Spleen (tissue), 13 donors: ENCODE results near the gene COL28A1. TPM values are rescaled to one million over a fixed set of nuclear protein-coding genes. Genes with fewer than 3 reads are reported as not detected.

Experiments used
- DNase-seq: peaks from one replicate; pipeline ENCODE4 v3.0.0-alpha.2; 2020
- H3K27ac ChIP-seq, 8 donors: fragments of 200-600 bp; sonication (generic) in 7 of 8; 1 replicate in 4 of 8; 2 replicates in 4 of 8; pipeline versions ENCODE4 v1.5.0 to v1.8.0; 2016 to 2021; ENCODE audit warnings: inconsistent platforms in 4 of 8, mild to moderate bottlenecking in 4 of 8, moderate library complexity in 1 of 8
- H3K27me3 ChIP-seq, 7 donors: fragments of 200-600 bp; sonication (generic) in 6 of 7; replicated peaks in 1 of 7; 1 replicate in 4 of 7; 2 replicates in 3 of 7; pipeline versions ENCODE4 v1.5.0 to v1.8.0; 2016 to 2021; ENCODE audit warnings: inconsistent platforms in 3 of 7, mild to moderate bottlenecking in 1 of 7
- H3K36me3 ChIP-seq, 6 donors: fragments of 200-600 bp; sonication (generic) in 5 of 6; 1 replicate in 4 of 6; 2 replicates in 2 of 6; pipeline versions ENCODE4 v1.5.0 to v1.8.0; 2016 to 2021; ENCODE audit warnings: inconsistent platforms in 2 of 6
- H3K4me1 ChIP-seq, 6 donors: fragments of 200-600 bp; sonication (generic) in 5 of 6; 1 replicate in 3 of 6; 2 replicates in 3 of 6; pipeline versions ENCODE4 v1.5.0 to v1.8.0; 2016 to 2021; ENCODE audit warnings: inconsistent platforms in 3 of 6
- H3K4me3 ChIP-seq, 8 donors: fragments of 200-600 bp; sonication (generic) in 7 of 8; 1 replicate in 4 of 8; 2 replicates in 4 of 8; pipeline versions ENCODE4 v1.5.0 to v1.8.0; 2016 to 2021; ENCODE audit warnings: inconsistent platforms in 4 of 8, mild to moderate bottlenecking in 4 of 8, moderate library complexity in 2 of 8
- H3K9me3 ChIP-seq, 8 donors: fragments of 200-600 bp; sonication (generic) in 7 of 8; 1 replicate in 4 of 8; 2 replicates in 4 of 8; pipeline versions ENCODE4 v1.5.0 to v1.8.0; 2016 to 2021; ENCODE audit warnings: inconsistent platforms in 4 of 8
- CTCF ChIP-seq, 11 experiments: fragments of 200-600 bp in 7 of 11; fragments of 450-650 bp in 4 of 11; sonication (generic) in 4 of 11; IDR thresholded peaks in 8 of 11; conservative IDR thresholded peaks in 3 of 11; 1 replicate in 7 of 11; 2 replicates in 4 of 11; pipeline versions ENCODE4 v1.4.0 to v1.8.0; 2016 to 2021; ENCODE audit warnings: antibody characterized with exemption in 11 of 11, inconsistent platforms in 4 of 11, mild to moderate bottlenecking in 1 of 11
- POLR2A ChIP-seq, 3 donors: fragments of 450-650 bp; IDR thresholded peaks; one replicate each; pipeline ENCODE4 v1.5.1; 2017; ENCODE audit warnings: antibody characterized with exemption in 3 of 3, mild to moderate bottlenecking in 1 of 3
- POLR2AphosphoS5 ChIP-seq, 3 donors: sonication (generic); formaldehyde crosslinking; IDR thresholded peaks; one replicate each; pipeline ENCODE4 v1.5.1; 2017; ENCODE audit warnings: antibody characterized with exemption in 3 of 3
- WGBS, 5 donors: extraction: QIAGEN DNeasy Blood & Tissue Kit in 3 of 5; methylation state at CpG; one replicate each; pipeline versions ENCODE4 v1.1.5 to v1.1.7; 2013 to 2018; 5-methylcytosine and 5-hydroxymethylcytosine counted together
- intact Hi-C: fragments of 100-400 bp; cut with DNase I; formaldehyde crosslinking; loops from one replicate; pipeline ENCODE4 v1.15.0; 2023; ENCODE audit warnings: low total_unique reads
- long read RNA-seq, 2 donors: transcript quantifications; one replicate each; lab custom pipeline, GENCODE V29; 2026
- polyA plus RNA-seq, 3 donors: library from polyadenylated mRNA; stranded (reverse); fragments of 200-250 nt; gene quantifications; one replicate each; pipeline ENCODE4 v1.2.1, GENCODE V29; 2013
- total RNA-seq, 7 donors: library from RNA; depleted of rRNA in 3 of 7; stranded (reverse); fragments of >200 nt in 3 of 7; fragmentation: NEBNext Ultra II Directional in 4 of 7; extraction: Animal tissue kit (Norgen Biotek cat#: 25700) in 4 of 7; gene quantifications; one replicate each; pipeline versions ENCODE4 v1.1.0 to v1.2.1, GENCODE V29; 2016 to 2021
- donor health status: healthy with polysubstance abuse.
- donor health status: DM: no; HTN: no; CAD: no; lungs with moderate emphysema.
- donor health status: DM: no; HTN: no; CAD: no.
- donor health status: Bipolar disorder and iron deficiency.
- donor health status: healthy.
- donor health status: DM: no; HTN: no; CAD: no.
- donor health status: DM: yes; HTN: yes; CAD: no.

The COL28A1 gene
- total RNA-seq (under 1 TPM; 0.20 to 0.94 (median 0.66) TPM), polyA plus RNA-seq (1 to 10 TPM in 1 of 3 donors, under 1 TPM in 2; 0.08 to 1.6 (median 0.28) TPM)
- long read RNA-seq, donor 1 = 0 reads
- long read RNA-seq, donor 2 = 0 reads

- Histone ChIP-seq H3K9me3 (no peaks in the 10 kb centered on the region), H3K27me3 (peaks cover 0 to 43% (median 7%) of the 10 kb centered on the region in 7 donors), H3K4me1 (peaks cover 0 to 4% (median 0%) of the 10 kb centered on the region in 6 donors), H3K4me3 (no peak within 1 kb of the TSS), H3K36me3 (no peaks in the 10 kb centered on the region), H3K27ac (no peak within 1 kb of the TSS)
- 57 to 71% (median 59%) methylated on average over 1 of the region's 1 CpG for WGBS, 5 donors
- no peak for DNase-seq
- intact Hi-C loops = loop anchor here (5.0 kb wide), 1 partner anchor 428 kb away; no protein-coding TSS in a partner anchor
- no peak for TF ChIP-seq POLR2A (IDR thresholded peaks at IDR 0.05)
- no peak for TF ChIP-seq POLR2AphosphoS5 (IDR thresholded peaks at IDR 0.05)
- no peak for TF ChIP-seq CTCF (IDR thresholded peaks at IDR 0.05 in 8 of 11, conservative IDR thresholded peaks at IDR 0.05 in 3 of 11)
These were observed at the start of gene COL28A1 for GRCh38 chr7:7535691-7536090. COL28A1 (minus strand) TSS chr7:7535873; CDS start chr7:7532875, 2,998 bp downstream.

DNA sequence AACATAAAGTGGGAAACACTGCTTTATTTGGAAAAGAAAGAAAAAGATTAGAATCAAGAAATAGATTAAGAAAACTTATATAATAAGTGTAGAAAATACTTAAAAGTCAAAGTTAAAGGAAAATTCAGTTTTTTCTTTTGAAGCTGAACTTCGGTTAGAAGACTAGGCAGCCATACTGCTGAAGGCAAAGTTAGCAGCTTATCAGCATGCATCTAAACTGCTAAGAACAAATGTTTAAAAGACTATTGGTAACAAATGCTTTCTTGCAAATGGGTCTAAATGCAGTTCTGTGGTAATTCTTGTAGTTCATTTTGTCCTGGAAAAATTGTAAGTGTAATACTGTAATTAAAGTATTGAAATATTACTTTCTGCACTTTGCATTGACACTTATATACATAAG lies 49.0 kb upstream of the COL28A1 start:
- WGBS, 5 donors = 85 to 96% (median 91%) methylated on average over 1 of the region's 1 CpG
- no peak for DNase-seq
- Histone ChIP-seq H3K36me3 (peaks cover 0 to 74% (median 0%) of the 10 kb centered on the region in 6 donors), H3K4me3 (no peak overlapping the region), H3K27ac (no peak overlapping the region), H3K9me3 (no peaks in the 10 kb centered on the region), H3K4me1 (peaks cover 0 to 10% (median 2%) of the 10 kb centered on the region in 6 donors), H3K27me3 (no peaks in the 10 kb centered on the region)
- TF ChIP-seq POLR2A (IDR thresholded peaks at IDR 0.05) (no peak), POLR2AphosphoS5 (IDR thresholded peaks at IDR 0.05) (no peak), CTCF (IDR thresholded peaks at IDR 0.05 in 8 of 11, conservative IDR thresholded peaks at IDR 0.05 in 3 of 11) (no peak)
- intact Hi-C loops = no loop called here

- H3K4me3 ChIP-seq = no peak overlapping the region
- H3K9me3 ChIP-seq = no peaks in the 10 kb centered on the region
- WGBS, 5 donors = 85 to 97% (median 89%) methylated on average over 2 of the region's 2 CpGs
- DNase-seq = no peak
- peaks cover 0 to 74% (median 2%) of the 10 kb centered on the region in 6 donors for H3K36me3 ChIP-seq
- intact Hi-C loops = no loop called here
- no peaks in the 10 kb centered on the region for H3K27me3 ChIP-seq
- H3K4me1 ChIP-seq = peaks cover 0 to 10% (median 2%) of the 10 kb centered on the region in 6 donors
- no peak for TF ChIP-seq CTCF (IDR thresholded peaks at IDR 0.05 in 8 of 11, conservative IDR thresholded peaks at IDR 0.05 in 3 of 11)
- no peak for TF ChIP-seq POLR2AphosphoS5 (IDR thresholded peaks at IDR 0.05)
- TF ChIP-seq POLR2A (IDR thresholded peaks at IDR 0.05) = no peak
- no peak overlapping the region for H3K27ac ChIP-seq
These were observed 48.1 kb upstream of the COL28A1 start for GRCh38 chr7:7583731-7584130.

- no peak for DNase-seq
- WGBS, 5 donors = 76 to 90% (median 82%) methylated on average over 1 of the region's 1 CpG
- Histone ChIP-seq H3K4me1 (peaks cover 3 to 16% (median 8%) of the 10 kb centered on the region in 6 donors), H3K9me3 (no peaks in the 10 kb centered on the region), H3K27ac (no peak overlapping the region), H3K27me3 (no peaks in the 10 kb centered on the region), H3K36me3 (peaks cover 0 to 67% (median 2%) of the 10 kb centered on the region in 6 donors), H3K4me3 (no peak overlapping the region)
- no peak for TF ChIP-seq POLR2A (IDR thresholded peaks at IDR 0.05)
- TF ChIP-seq POLR2AphosphoS5 (IDR thresholded peaks at IDR 0.05) = no peak
- no peak for TF ChIP-seq CTCF (IDR thresholded peaks at IDR 0.05 in 8 of 11, conservative IDR thresholded peaks at IDR 0.05 in 3 of 11)
- intact Hi-C loops = no loop called here
These were observed 46.9 kb upstream of the COL28A1 start for GRCh38 chr7:7582596-7582995.
